ENCODE data around the gene FSIP1.

The FSIP1 gene

GRCh38 chr15:39781967-39782302 lies 706 bp downstream of the FSIP1 start:
- peak overlapping the region; percentile 9 for H3K4me3 ChIP-seq (ENCODE audit: low read length)
- no peak for TF ChIP-seq CTCF (IDR thresholded peaks at IDR 0.05; ENCODE audit: insufficient read depth, low read depth, low read length, missing control alignments)
- DNase-seq (ENCODE audit: low read depth): no peak

GRCh38 chr15:39781147-39781966 lies 1.3 kb downstream of the FSIP1 start:
- no peak for TF ChIP-seq CTCF (IDR thresholded peaks at IDR 0.05; ENCODE audit: insufficient read depth, low read depth, low read length, missing control alignments)
- no peak for DNase-seq (ENCODE audit: low read depth)
- H3K4me3 ChIP-seq (ENCODE audit: low read length): no peak overlapping the region

GRCh38 chr15:39778021-39778420 lies 4.6 kb downstream of the FSIP1 start:
- H3K4me3 ChIP-seq (ENCODE audit: low read length): no peak overlapping the region
- DNase-seq (ENCODE audit: low read depth): no peak
- TF ChIP-seq CTCF (IDR thresholded peaks at IDR 0.05; ENCODE audit: insufficient read depth, low read depth, low read length, missing control alignments): no peak

- TF ChIP-seq CTCF (IDR thresholded peaks at IDR 0.05; ENCODE audit: insufficient read depth, low read depth, low read length, missing control alignments): no peak
- no peak for DNase-seq (ENCODE audit: low read depth)
- no peak overlapping the region for H3K4me3 ChIP-seq (ENCODE audit: low read length)
These were observed 5.1 kb downstream of the FSIP1 start for GRCh38 chr15:39777496-39777895.

- no peak for TF ChIP-seq CTCF (IDR thresholded peaks at IDR 0.05; ENCODE audit: insufficient read depth, low read depth, low read length, missing control alignments)
- no peak for DNase-seq (ENCODE audit: low read depth)
- no peak overlapping the region for H3K4me3 ChIP-seq (ENCODE audit: low read length)
These were observed 6.6 kb downstream of the FSIP1 start for GRCh38 chr15:39776068-39776467.

- no peak overlapping the region for H3K4me3 ChIP-seq (ENCODE audit: low read length)
- no peak for DNase-seq (ENCODE audit: low read depth)
- no peak for TF ChIP-seq CTCF (IDR thresholded peaks at IDR 0.05; ENCODE audit: insufficient read depth, low read depth, low read length, missing control alignments)
These were observed 7.9 kb downstream of the FSIP1 start for GRCh38 chr15:39774688-39775267.

Data from epithelial cell of esophagus (primary cell).